ENCODE data around the gene DCAF6.

The DCAF6 gene

GRCh38 chr1:167911413-167911812 lies 25.1 kb upstream of the DCAF6 start:
- H3K36me3 ChIP-seq (replicated peaks; ENCODE audit: low read depth, low read length): peaks cover 5% of the 10 kb centered on the region
- H3K9me3 ChIP-seq (ENCODE audit: insufficient read depth, low read length): 0 out of 2 replicates have a peak, but pooled peaks cover 5% of the 10 kb centered on the region
- H3K79me2 ChIP-seq (ENCODE audit: low read length): no peaks in the 10 kb centered on the region
- H3K27me3 ChIP-seq (ENCODE audit: low read depth, low read length): no peaks in the 10 kb centered on the region
- H3K9ac ChIP-seq (ENCODE audit: low read length): no peak overlapping the region
- H3K4me1 ChIP-seq (ENCODE audit: low read length): peaks cover 15% of the 10 kb centered on the region
- H3K4me3 ChIP-seq (ENCODE audit: low read length): no peak overlapping the region
- H2AFZ ChIP-seq (ENCODE audit: low read depth, low read length): no peak overlapping the region
- TF ChIP-seq EZH2phosphoT487 (IDR thresholded peaks at IDR 0.05; ENCODE audit: low read depth) (no peak), CTCF (IDR thresholded peaks at IDR 0.05; ENCODE audit: low read depth, low read length) (no peak)
- H4K20me1 ChIP-seq (ENCODE audit: insufficient read depth, low read length): no peaks in the 10 kb centered on the region
- H3K27ac ChIP-seq (ENCODE audit: low read length): no peak overlapping the region
- H3K4me2 ChIP-seq (ENCODE audit: low read length): no peak overlapping the region

- TF ChIP-seq EZH2phosphoT487 (IDR thresholded peaks at IDR 0.05; ENCODE audit: low read depth) (no peak), CTCF (IDR thresholded peaks at IDR 0.05; ENCODE audit: low read depth, low read length) (no peak)
- Histone ChIP-seq H3K4me3 (ENCODE audit: low read length) (no peak overlapping the region), H2AFZ (ENCODE audit: low read depth, low read length) (no peak overlapping the region), H3K9me3 (ENCODE audit: insufficient read depth, low read length) (0 out of 2 replicates have a peak, but pooled peaks cover 5% of the 10 kb centered on the region), H3K36me3 (replicated peaks; ENCODE audit: low read depth, low read length) (peaks cover 10% of the 10 kb centered on the region), H3K4me1 (ENCODE audit: low read length) (peaks cover 21% of the 10 kb centered on the region), H3K27ac (ENCODE audit: low read length) (no peak overlapping the region), H3K9ac (ENCODE audit: low read length) (no peak overlapping the region), H3K4me2 (ENCODE audit: low read length) (no peak overlapping the region), H4K20me1 (ENCODE audit: insufficient read depth, low read length) (no peaks in the 10 kb centered on the region), H3K79me2 (ENCODE audit: low read length) (no peaks in the 10 kb centered on the region), H3K27me3 (ENCODE audit: low read depth, low read length) (no peaks in the 10 kb centered on the region)
Observed at GRCh38 chr1:167912294-167912693, 24.2 kb upstream of the DCAF6 start.

GRCh38 chr1:167913895-167914496 lies 22.5 kb upstream of the DCAF6 start, which contains the start of gene ADCY10:
ADCY10 (minus strand) TSS chr1:167914134; CDS start chr1:167905140, 8,994 bp downstream.
- Histone ChIP-seq H4K20me1 (ENCODE audit: insufficient read depth, low read length) (no peaks in the 10 kb centered on the region), H3K79me2 (ENCODE audit: low read length) (no peaks in the 10 kb centered on the region), H2AFZ (ENCODE audit: low read depth, low read length) (no peak within 1 kb of the TSS), H3K9ac (ENCODE audit: low read length) (no peak within 1 kb of the TSS), H3K27me3 (ENCODE audit: low read depth, low read length) (no peaks in the 10 kb centered on the region), H3K36me3 (replicated peaks; ENCODE audit: low read depth, low read length) (peaks cover 10% of the 10 kb centered on the region), H3K27ac (ENCODE audit: low read length) (no peak within 1 kb of the TSS), H3K4me2 (ENCODE audit: low read length) (no peak within 1 kb of the TSS), H3K4me3 (ENCODE audit: low read length) (no peak within 1 kb of the TSS), H3K4me1 (ENCODE audit: low read length) (peaks cover 18% of the 10 kb centered on the region), H3K9me3 (ENCODE audit: insufficient read depth, low read length) (0 out of 2 replicates have a peak, but pooled peaks cover 5% of the 10 kb centered on the region)
- TF ChIP-seq CTCF (IDR thresholded peaks at IDR 0.05; ENCODE audit: low read depth, low read length) (no peak), EZH2phosphoT487 (IDR thresholded peaks at IDR 0.05; ENCODE audit: low read depth) (no peak)

- TF ChIP-seq EZH2phosphoT487 (IDR thresholded peaks at IDR 0.05; ENCODE audit: low read depth) (no peak), CTCF (IDR thresholded peaks at IDR 0.05; ENCODE audit: low read depth, low read length) (no peak)
- H3K4me1 ChIP-seq (ENCODE audit: low read length): peaks cover 7% of the 10 kb centered on the region
- H3K9me3 ChIP-seq (ENCODE audit: insufficient read depth, low read length): no peaks in the 10 kb centered on the region
- H3K4me3 ChIP-seq (ENCODE audit: low read length): no peak overlapping the region
- H3K79me2 ChIP-seq (ENCODE audit: low read length): no peaks in the 10 kb centered on the region
- H2AFZ ChIP-seq (ENCODE audit: low read depth, low read length): no peak overlapping the region
- H3K9ac ChIP-seq (ENCODE audit: low read length): no peak overlapping the region
- no peaks in the 10 kb centered on the region for H4K20me1 ChIP-seq (ENCODE audit: insufficient read depth, low read length)
- H3K4me2 ChIP-seq (ENCODE audit: low read length): no peak overlapping the region
- H3K27ac ChIP-seq (ENCODE audit: low read length): no peak overlapping the region
- H3K36me3 ChIP-seq (replicated peaks; ENCODE audit: low read depth, low read length): peaks cover 5% of the 10 kb centered on the region
- H3K27me3 ChIP-seq (ENCODE audit: low read depth, low read length): no peaks in the 10 kb centered on the region
Observed at GRCh38 chr1:167915569-167915968, 20.9 kb upstream of the DCAF6 start.
